Activated B cell treated with CpG ODN at 0.5 μM for 24 hours (primary cell): ENCODE measurements around the gene GIPC1. TPM values are rescaled to one million over a fixed set of nuclear protein-coding genes. Genes with fewer than 3 reads are reported as not detected.

Experiments
- ATAC-seq: fragments of 200-7000 bp; cut with Tn5 transposase; one replicate; pipeline ENCODE4 v1.10.0; 2021; ENCODE audit warnings: low read depth, mild to moderate bottlenecking, moderate library complexity
- CTCF ChIA-PET: fragments of 350-600 bp; sonication (Branson Sonifier 250); formaldehyde crosslinking; loops from one replicate; lab custom pipeline; 2021; ENCODE audit warnings: antibody characterized with exemption; lab: Charles Lee
- POLR2A ChIA-PET: fragments of 350-600 bp; sonication (Branson Sonifier 250); formaldehyde crosslinking; loops from one replicate; lab custom pipeline; 2021; ENCODE audit warnings: antibody characterized with exemption; lab: Charles Lee
- DNase-seq: peaks from one replicate; pipeline ENCODE4 v3.0.0; 2022
- H3K27ac Mint-ChIP-seq: one replicate; pipeline ENCODE4 v1.8.0; 2020; ENCODE audit warnings: mixed read lengths
- H3K27me3 Mint-ChIP-seq: one replicate; pipeline ENCODE4 v1.8.0; 2021; ENCODE audit warnings: mixed read lengths
- H3K36me3 Mint-ChIP-seq: one replicate; pipeline ENCODE4 v1.8.0; 2021; ENCODE audit warnings: low read depth, mixed read lengths
- H3K4me1 Mint-ChIP-seq: one replicate; pipeline ENCODE4 v1.8.0; 2021; ENCODE audit warnings: mixed read lengths
- H3K4me3 Mint-ChIP-seq: one replicate; pipeline ENCODE4 v1.8.0; 2020; ENCODE audit warnings: mild to moderate bottlenecking, mixed read lengths
- H3K9me3 Mint-ChIP-seq: one replicate; pipeline ENCODE4 v1.8.0; 2020; ENCODE audit warnings: mixed read lengths
- CTCF ChIP-seq: fragments of 200-600 bp; IDR thresholded peaks from one replicate; pipeline ENCODE4 v1.8.0; 2022; ENCODE audit warnings: antibody characterized with exemption, mild to moderate bottlenecking
- intact Hi-C: fragments of 100-400 bp; cut with micrococcal nuclease; formaldehyde crosslinking; loops from one replicate; pipeline ENCODE4 v1.15.1; 2024
- total RNA-seq: library from RNA; stranded (reverse); gene quantifications from 2 replicates; pipeline ENCODE4 v1.2.3, GENCODE V29; 2022

The GIPC1 gene
- total RNA-seq, 1 donor from 2014 or later = 15.3 TPM

DNA sequence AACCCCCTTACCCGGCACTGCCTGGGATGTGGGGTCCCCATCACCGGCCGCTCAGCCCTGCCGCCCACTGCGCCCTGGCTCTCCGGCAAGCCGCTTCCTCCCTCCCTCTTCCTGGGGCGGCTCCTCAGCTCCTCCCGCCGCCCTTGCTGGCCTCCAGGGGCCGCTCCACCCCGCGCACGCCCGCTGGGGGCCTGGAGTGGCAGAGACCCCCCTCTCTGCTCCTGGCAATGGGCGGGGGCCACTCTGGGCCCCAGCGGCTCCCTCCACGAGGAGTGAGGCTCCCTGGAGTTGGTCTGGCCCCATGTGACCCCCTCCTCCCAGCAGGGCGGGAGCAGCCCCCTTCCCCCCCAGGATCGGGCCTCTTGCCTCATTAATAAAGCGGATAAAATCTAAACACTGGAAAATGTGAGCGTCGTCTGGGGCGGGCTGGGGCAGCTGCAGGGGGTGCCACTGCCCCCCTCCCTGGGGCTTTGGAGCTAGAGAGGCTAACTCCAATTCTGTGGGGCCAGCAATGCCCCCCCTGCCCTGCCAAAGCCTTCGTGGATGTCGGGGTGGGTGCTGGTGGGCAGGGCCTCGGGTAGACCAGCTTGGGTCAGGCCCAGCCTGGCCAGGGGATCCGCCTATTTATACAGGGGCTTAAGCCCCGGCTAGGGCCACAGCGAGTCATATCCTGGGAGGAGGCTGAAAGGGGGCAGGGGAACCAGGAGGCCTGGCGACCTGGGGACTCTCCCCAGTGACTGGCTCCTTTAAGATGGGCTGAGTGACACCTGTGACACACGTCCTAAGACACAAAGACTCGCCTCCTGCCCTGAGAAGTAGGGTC, 20.5 kb downstream of the GIPC1 start, which contains the start of gene PTGER1:
Gene PTGER1 (minus strand): TSS at position 104 of the 823 bp plus-strand sequence. CDS start 1,034 bp downstream, outside the sequence.
- Mint-ChIP-seq H3K36me3 (peaks cover 10% of the 10 kb centered on the region), H3K27me3 (peaks cover 28% of the 10 kb centered on the region), H3K4me3 (no peak within 1 kb of the TSS), H3K9me3 (no peaks in the 10 kb centered on the region), H3K4me1 (peaks cover 25% of the 10 kb centered on the region), H3K27ac (no peak within 1 kb of the TSS)
- ChIA-PET POLR2A (no interaction called here), CTCF (no interaction called here)
- ATAC-seq (no peak), DNase-seq (no peak)
- intact Hi-C loops = loop anchor here (10.0 kb wide), 1 partner anchor 401 kb away; the partner anchor contains the start of gene MISP3
- no peak for TF ChIP-seq CTCF

- CTCF ChIA-PET = no interaction called here
- H3K27me3 Mint-ChIP-seq = peaks cover 28% of the 10 kb centered on the region
- no peaks in the 10 kb centered on the region for H3K9me3 Mint-ChIP-seq
- DNase-seq (no peak), ATAC-seq (no peak)
- POLR2A ChIA-PET = interaction anchor here (0.7 kb wide), 1 partner anchor 491 kb away, joined by 4 read pairs; no protein-coding TSS in a partner anchor
- intact Hi-C loops = loop anchor here (10.0 kb wide), 1 partner anchor 400 kb away; the partner anchor contains the start of gene MISP3
- H3K4me3 Mint-ChIP-seq = no peak overlapping the region
- no peak for TF ChIP-seq CTCF
- H3K4me1 Mint-ChIP-seq = peaks cover 25% of the 10 kb centered on the region
- no peak overlapping the region for H3K27ac Mint-ChIP-seq
- peaks cover 16% of the 10 kb centered on the region for H3K36me3 Mint-ChIP-seq
These were observed 21.1 kb downstream of the GIPC1 start for GRCh38 chr19:14474827-14475226.

GRCh38 chr19:14473978-14474578, 21.8 kb downstream of the GIPC1 start:
- Mint-ChIP-seq H3K36me3 (peaks cover 23% of the 10 kb centered on the region), H3K9me3 (no peaks in the 10 kb centered on the region), H3K4me3 (no peak overlapping the region), H3K27ac (no peak overlapping the region), H3K27me3 (peaks cover 28% of the 10 kb centered on the region), H3K4me1 (peaks cover 25% of the 10 kb centered on the region)
- intact Hi-C loops = loop anchor here (10.0 kb wide), 1 partner anchor 399 kb away; the partner anchor contains the start of gene MISP3
- TF ChIP-seq CTCF = no peak
- ATAC-seq (no peak), DNase-seq (no peak)
- ChIA-PET POLR2A (interaction anchor here (0.7 kb wide), 1 partner anchor 492 kb away, joined by 4 read pairs; no protein-coding TSS in a partner anchor), CTCF (no interaction called here)

DNA sequence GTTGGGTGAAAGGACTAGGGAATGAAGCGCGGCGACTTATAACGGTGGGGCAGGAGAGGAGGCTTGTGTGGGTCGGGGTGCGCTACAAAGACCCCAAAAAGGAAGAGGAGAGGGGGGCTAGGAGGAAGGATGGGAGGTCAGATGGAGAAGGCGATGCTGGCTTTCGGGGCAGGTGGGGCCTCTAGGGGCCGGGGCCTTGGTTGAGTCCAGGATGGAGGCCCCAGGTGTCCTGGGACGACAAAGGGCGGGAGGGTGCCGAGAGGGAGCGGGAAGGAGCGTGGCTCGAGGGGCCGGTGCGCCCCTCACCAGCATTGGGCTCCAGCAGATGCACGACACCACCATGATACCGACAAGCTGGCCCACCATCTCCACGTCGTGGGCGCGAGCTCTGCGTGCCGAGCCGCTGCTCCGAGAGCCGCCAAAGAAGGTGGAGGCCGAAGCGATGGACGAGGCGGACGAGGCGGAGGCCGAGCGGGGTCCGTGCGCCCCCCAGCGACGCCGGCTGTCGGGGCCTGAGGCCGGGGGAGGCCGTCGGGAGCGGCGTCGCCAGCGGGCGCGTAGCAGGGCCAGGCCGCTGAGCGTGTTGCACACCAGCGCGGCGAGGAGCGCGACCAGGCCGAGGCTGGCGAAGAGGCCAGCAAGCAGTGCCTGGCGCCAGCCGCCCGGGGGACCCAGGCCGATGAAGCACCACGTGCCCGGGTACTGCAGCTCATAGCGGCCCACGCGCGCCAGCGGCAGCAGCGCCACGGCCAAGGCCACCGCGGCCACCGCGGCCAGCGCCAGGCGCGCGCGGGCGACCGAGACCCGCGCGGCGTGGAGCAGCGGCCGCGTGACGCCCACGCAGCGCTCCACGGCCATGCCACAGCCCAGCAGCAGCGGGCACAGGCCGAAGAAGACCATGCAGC, 22.6 kb downstream of the GIPC1 start:
- no peak overlapping the region for H3K27ac Mint-ChIP-seq
- DNase-seq = no peak

More for the DNA sequence above, 22.6 kb downstream of the GIPC1 start:
- ChIA-PET POLR2A (no interaction called here), CTCF (interaction anchor here (0.8 to 2.0 kb wide), 6 partner anchors 41 to 338 kb away, joined by 3 to 7 read pairs (median 4); partner anchors contain the start of gene PKN1)
- H3K36me3 Mint-ChIP-seq = peaks cover 31% of the 10 kb centered on the region
- H3K9me3 Mint-ChIP-seq = no peaks in the 10 kb centered on the region
- intact Hi-C loops = loop anchor here (10.0 kb wide), 1 partner anchor 399 kb away; the partner anchor contains the start of gene MISP3
- peaks cover 28% of the 10 kb centered on the region for H3K27me3 Mint-ChIP-seq
- H3K4me3 Mint-ChIP-seq = peak overlapping the region; percentile 44
- no peak for TF ChIP-seq CTCF
- ATAC-seq = no peak
- peaks cover 25% of the 10 kb centered on the region for H3K4me1 Mint-ChIP-seq
